GM12892 (cell line): ENCODE measurements around the gene UNC5A.

ENCODE experiments used
- POLR2A ChIP-seq: IDR thresholded peaks from 2 replicates; pipeline ENCODE4 v1.6.1; 2011; ENCODE audit warnings: low read depth, low read length, control low read depth
- POLR2AphosphoS5 ChIP-seq: IDR thresholded peaks from 2 replicates; pipeline ENCODE4 v1.6.1; 2011; ENCODE audit warnings: low read depth, low read length, control low read depth
- TAF1 ChIP-seq: IDR thresholded peaks from 2 replicates; pipeline ENCODE4 v1.6.1; 2011; ENCODE audit warnings: low read depth, mild to moderate bottlenecking, control low read depth, low read length, borderline replicate concordance

DNA sequence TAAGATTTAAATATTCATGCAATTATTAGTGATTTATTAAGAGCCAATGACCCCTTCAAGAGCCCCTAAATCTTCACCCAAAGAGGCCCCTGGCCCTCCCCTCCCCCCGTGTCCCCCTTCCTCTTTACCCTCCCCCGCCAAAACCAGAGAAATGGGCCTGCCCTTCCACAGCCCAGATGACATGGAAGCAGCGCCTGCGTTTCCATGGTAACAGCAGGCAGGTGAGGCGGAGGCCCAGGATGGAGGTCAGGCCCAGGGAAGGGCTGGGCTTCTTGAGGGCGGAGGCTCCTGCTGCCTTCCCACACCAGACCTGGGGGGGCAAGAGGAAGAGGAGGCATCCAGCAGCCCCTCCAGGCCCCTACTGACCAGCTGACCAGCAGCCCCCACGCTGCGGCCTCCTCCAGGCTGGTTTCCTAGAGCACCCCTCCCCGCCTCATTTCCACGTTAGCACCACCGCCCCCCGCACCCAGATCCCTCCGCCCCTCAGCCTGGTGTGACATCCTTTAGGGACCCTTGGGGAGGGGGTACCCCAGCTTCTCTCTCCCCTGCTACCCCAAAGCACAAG lies 37.4 kb downstream of the UNC5A start:
- TF ChIP-seq POLR2A = no peak
- no peak for TF ChIP-seq POLR2AphosphoS5
- TF ChIP-seq TAF1 = no peak
